Midbrain (tissue), 1 donor: Measurements from ENCODE around the gene AP4E1.
"Not testable (repeated sequence)": the region's sequence is repeated elsewhere in the genome, so short reads cannot be mapped to it uniquely, and the experiment has no call there.

Experiments used
- DNase-seq: peaks from one replicate; lab custom pipeline; 2025; lab: John Stamatoyannopoulos, UW

The AP4E1 gene

GRCh38 chr15:50889589-50889988, 18.9 kb upstream of the AP4E1 start:
- no peak for DNase-seq

- DNase-seq, result no peak
Measured at GRCh38 chr15:50890751-50891150, 17.7 kb upstream of the AP4E1 start.

- no peak for DNase-seq
Measured at GRCh38 chr15:50891159-50891558, 17.3 kb upstream of the AP4E1 start.

GRCh38 chr15:50893976-50894375, 14.5 kb upstream of the AP4E1 start:
- DNase-seq, result no peak

- DNase-seq, result not testable (repeated sequence)
Measured at GRCh38 chr15:50901390-50901789, 7.1 kb upstream of the AP4E1 start.

GRCh38 chr15:50904211-50904610, 4.3 kb upstream of the AP4E1 start:
- no peak for DNase-seq

- no peak for DNase-seq
Measured at GRCh38 chr15:50905055-50905454, 3.4 kb upstream of the AP4E1 start.

GRCh38 chr15:50906954-50907600, 1.4 kb upstream of the AP4E1 start:
- no peak for DNase-seq

GRCh38 chr15:50907601-50908208, 778 bp upstream of the AP4E1 start:
- peak; percentile 50 for DNase-seq

- DNase-seq, result no peak
Measured at GRCh38 chr15:50909010-50909317, 481 bp downstream of the AP4E1 start.

GRCh38 chr15:50910426-50910795, 1.9 kb downstream of the AP4E1 start:
- not testable (repeated sequence) for DNase-seq

GRCh38 chr15:50911001-50911400, 2.5 kb downstream of the AP4E1 start:
- no peak for DNase-seq

- no peak for DNase-seq
Measured at GRCh38 chr15:50911621-50912020, 3.1 kb downstream of the AP4E1 start.

GRCh38 chr15:50916400-50916799, 7.9 kb downstream of the AP4E1 start:
- no peak for DNase-seq

- DNase-seq, result not testable (repeated sequence)
Measured at GRCh38 chr15:50919359-50919758, 10.9 kb downstream of the AP4E1 start.

- no peak for DNase-seq
Measured at GRCh38 chr15:50925281-50925680, 16.8 kb downstream of the AP4E1 start.

GRCh38 chr15:50929062-50929461, 20.6 kb downstream of the AP4E1 start:
- DNase-seq, result no peak

- no peak for DNase-seq
Measured at GRCh38 chr15:50930792-50931191, 22.3 kb downstream of the AP4E1 start.

GRCh38 chr15:50933341-50933740, 24.9 kb downstream of the AP4E1 start:
- no peak for DNase-seq

- DNase-seq, result no peak
Measured at GRCh38 chr15:50938525-50938924, 30.0 kb downstream of the AP4E1 start.

- no peak for DNase-seq
Measured at GRCh38 chr15:50939911-50940310, 31.4 kb downstream of the AP4E1 start.

- DNase-seq, result no peak
Measured at GRCh38 chr15:50940506-50940905, 32.0 kb downstream of the AP4E1 start.

- DNase-seq, result no peak
Measured at GRCh38 chr15:50943638-50944037, 35.2 kb downstream of the AP4E1 start.

- no peak for DNase-seq
Measured at GRCh38 chr15:50944672-50945071, 36.2 kb downstream of the AP4E1 start.
